K562 (cell line): ENCODE measurements around the gene NOS1. TPM values are rescaled to one million over a fixed set of nuclear protein-coding genes. Genes with fewer than 3 reads are reported as not detected.

Source experiments
- ATAC-seq: fragments of 200-7000 bp; cut with Tn5 transposase; 3 replicates; pipeline ENCODE4 v1.9.1; 2020; ENCODE audit warnings: moderate library complexity
- BruUV-seq: library from RNA; stranded (reverse); fragments of 400-500 nt; replicated peaks from 2 replicates; lab custom pipeline; 2021; lab: Mats Ljungman, UMichigan
- CTCF ChIA-PET: fragments of 300-600 bp; formaldehyde crosslinking; extraction: SDS; loops from one replicate; lab custom pipeline; 2021; ENCODE audit warnings: low intra/inter-chr PET ratio; lab: Yijun Ruan, JAX
- POLR2A ChIA-PET: fragments of 300-600, 350-650 bp; sonication (Branson Sonifier 250); formaldehyde crosslinking; extraction: SDS; loops from one replicate; lab custom pipeline; 2021; ENCODE audit warnings: antibody characterized with exemption, inconsistent platforms; lab: Yijun Ruan, JAX
- DNase-seq, 4 experiments: peaks; one replicate each; pipeline versions ENCODE4 v3.0.0 to v3.0.0-alpha.2; 2011 to 2018; ENCODE audit warnings: low spot score in 3 of 4, mixed read lengths in 3 of 4; ENCODE audit errors: extremely low read depth in 1 of 4
- FAIRE-seq: peaks from 2 replicates; lab custom pipeline; 2011; peaks lifted over from hg19 to GRCh38; lab: Jason Lieb, UNC
- H2AFZ ChIP-seq: 2 replicates; pipeline ENCODE4 v1.6.0; 2011; ENCODE audit warnings: low read depth, low read length, control low read depth, inconsistent platforms
- H3K27ac ChIP-seq: fragments of 200-600 bp; 3 replicates; pipeline ENCODE4 v1.8.0; 2011; ENCODE audit warnings: low read depth, mild to moderate bottlenecking, control low read depth, inconsistent platforms, low read length, moderate library complexity, mixed read lengths; ENCODE audit errors: extremely low read depth
- H3K27me3 ChIP-seq, 2 experiments: fragments of 300-600 bp in 1 of 2; 2 replicates in 1 of 2; 3 replicates in 1 of 2; pipeline versions ENCODE4 v1.6.0 to v1.8.0; 2011; ENCODE audit warnings: inconsistent platforms in 2 of 2, low read length in 2 of 2, mild to moderate bottlenecking in 1 of 2, mixed read lengths in 1 of 2, moderate library complexity in 1 of 2; ENCODE audit not compliant: control insufficient read depth in 2 of 2, insufficient read depth in 2 of 2
- H3K36me3 ChIP-seq: fragments of 300-600 bp; 3 replicates; pipeline ENCODE4 v1.8.0; 2011; ENCODE audit warnings: mild to moderate bottlenecking, low read length, inconsistent platforms; ENCODE audit not compliant: control insufficient read depth, insufficient read depth
- H3K4me1 ChIP-seq, 2 experiments: fragments of 200-600 bp in 1 of 2; replicated peaks in 1 of 2; 2 replicates in 1 of 2; 3 replicates in 1 of 2; pipeline versions ENCODE4 v1.5.1 to v1.8.0; 2011; ENCODE audit warnings: inconsistent platforms in 2 of 2, low read length in 2 of 2, mild to moderate bottlenecking in 1 of 2, mixed read lengths in 1 of 2, moderate library complexity in 1 of 2; ENCODE audit not compliant: control insufficient read depth in 2 of 2, insufficient read depth in 2 of 2
- H3K4me2 ChIP-seq: 2 replicates; pipeline ENCODE4 v1.6.1; 2011; ENCODE audit warnings: low read length, control low read depth, inconsistent platforms, mixed read lengths; ENCODE audit not compliant: insufficient read depth
- H3K4me3 ChIP-seq: fragments of 200-600 bp; sonication (generic), shearing (Covaris generic); 2 replicates; pipeline ENCODE4 v1.5.1; 2016; ENCODE audit warnings: control low read depth, inconsistent platforms
- H3K79me2 ChIP-seq: fragments of 200-600 bp; 3 replicates; pipeline ENCODE4 v1.8.0; 2011; ENCODE audit warnings: low read length, inconsistent platforms; ENCODE audit not compliant: control insufficient read depth, insufficient read depth
- H3K9ac ChIP-seq, 2 experiments: 2 replicates each; pipeline versions ENCODE4 v1.6.0 to v1.6.1; 2011; ENCODE audit warnings: low read depth in 2 of 2, low read length in 2 of 2, control low read depth in 1 of 2, inconsistent platforms in 1 of 2, mild to moderate bottlenecking in 1 of 2, mixed read lengths in 1 of 2; ENCODE audit not compliant: insufficient read depth in 1 of 2
- H3K9me1 ChIP-seq: one replicate; pipeline ENCODE4 v1.6.0; 2011; ENCODE audit warnings: inconsistent platforms, mild to moderate bottlenecking, low read length, moderate library complexity; ENCODE audit not compliant: control insufficient read depth, insufficient read depth
- H3K9me3 ChIP-seq: replicated peaks from 2 replicates; pipeline ENCODE4 v1.5.1; 2011; ENCODE audit warnings: low read depth, low read length, inconsistent platforms; ENCODE audit not compliant: control insufficient read depth, insufficient read depth
- H4K20me1 ChIP-seq: replicated peaks from 2 replicates; pipeline ENCODE4 v1.6.1; 2011; ENCODE audit warnings: low read length, inconsistent platforms, mixed read lengths; ENCODE audit not compliant: control insufficient read depth, insufficient read depth
- ARID2 ChIP-seq: fragments of 450-650 bp; IDR thresholded peaks from 2 replicates; pipeline ENCODE4 v1.6.1; 2017; ENCODE audit warnings: antibody characterized with exemption, mild to moderate bottlenecking
- ARID4B ChIP-seq: sonication (generic); formaldehyde crosslinking; IDR thresholded peaks from 2 replicates; pipeline ENCODE4 v1.8.0; 2022; ENCODE audit warnings: mild to moderate bottlenecking, missing genetic modification reagents
- CGGBP1 ChIP-seq: fragments of 250-450 bp; sonication (Bioruptor Pico); IDR thresholded peaks from 2 replicates; pipeline ENCODE4 v1.9.0; 2021; ENCODE audit warnings: mild to moderate bottlenecking
- ELF2 ChIP-seq: fragments of 250-450 bp; sonication (Bioruptor Pico); IDR thresholded peaks from 2 replicates; pipeline ENCODE4 v1.5.0; 2021; ENCODE audit warnings: mild to moderate bottlenecking
- HDAC1 ChIP-seq, 2 experiments: fragments of 450-650 bp; IDR thresholded peaks; 2 replicates each; pipeline ENCODE4 v1.6.1; 2016 to 2017; ENCODE audit warnings: inconsistent platforms in 1 of 2, mild to moderate bottlenecking in 1 of 2, moderate library complexity in 1 of 2
- HDGF ChIP-seq: fragments of 450-650 bp; IDR thresholded peaks from 2 replicates; pipeline ENCODE4 v1.6.1; 2016
- HMGXB4 ChIP-seq: sonication (generic); formaldehyde crosslinking; IDR thresholded peaks from 2 replicates; pipeline ENCODE4 v1.8.1; 2023; ENCODE audit warnings: mild to moderate bottlenecking, missing genetic modification reagents
- IRF2 ChIP-seq: sonication (generic); formaldehyde crosslinking; IDR thresholded peaks from 2 replicates; pipeline ENCODE4 v1.8.1; 2022; ENCODE audit warnings: mild to moderate bottlenecking, missing genetic modification reagents
- MEF2A ChIP-seq: IDR thresholded peaks from 2 replicates; pipeline ENCODE4 v1.6.1; 2011; ENCODE audit warnings: low read depth, mild to moderate bottlenecking, low read length, moderate library complexity; ENCODE audit not compliant: control insufficient read depth
- NCOA4 ChIP-seq: fragments of 450-650 bp; IDR thresholded peaks from 2 replicates; pipeline ENCODE4 v1.6.1; 2018; ENCODE audit warnings: mild to moderate bottlenecking; ENCODE audit not compliant: partially characterized antibody
- NFATC3 ChIP-seq: fragments of 450-650 bp; IDR thresholded peaks from 2 replicates; pipeline ENCODE4 v1.6.1; 2017; ENCODE audit warnings: mild to moderate bottlenecking
- ZNF280B ChIP-seq: fragments of 250-450 bp; sonication (Bioruptor Pico); IDR thresholded peaks from 2 replicates; pipeline ENCODE4 v1.5.1; 2021; ENCODE audit warnings: mild to moderate bottlenecking
- ZNF764 ChIP-seq: fragments of 250-450 bp; sonication (Bioruptor Pico); IDR thresholded peaks from 2 replicates; pipeline ENCODE4 v1.4.0; 2020; ENCODE audit warnings: low read depth, mild to moderate bottlenecking, moderate library complexity
- WGBS: fragments of 100-300 bp; shearing (Covaris generic); methylation state at CpG from one replicate; pipeline ENCODE4 v1.1.6; 2016; ENCODE audit warnings: low coverage, mixed read lengths; ENCODE audit not compliant: insufficient coverage; ENCODE audit errors: missing lambda C conversion rate; 5-methylcytosine and 5-hydroxymethylcytosine counted together
- in situ Hi-C: fragments of 300-500 bp; cut with MboI; formaldehyde crosslinking; loops from 4 replicates; pipeline ENCODE4 v1.15.0; 2018; ENCODE audit warnings: inconsistent platforms, mixed read lengths
- intact Hi-C: fragments of 100-400 bp; cut with micrococcal nuclease; formaldehyde crosslinking; loops from 2 replicates; pipeline ENCODE4 v1.14.2; 2022
- polyA plus RNA-seq, 8 experiments: library from polyadenylated mRNA; depleted of rRNA in 4 of 8; stranded (reverse) in 5 of 8; unstranded in 3 of 8; fragments of >200 nt; fragmentation: Nextera tagmentation in 2 of 8; fragmentation: Illumina TruSeq in 1 of 8; extraction: Ambion mirVana in 2 of 8; extraction: Trizol in 1 of 8; gene quantifications; 2 replicates each; pipeline versions ENCODE4 v1.2.1 to v1.2.3, GENCODE V29; 2011 to 2014; ENCODE audit warnings: inconsistent platforms in 1 of 8, missing spikeins in 1 of 8
- total RNA-seq, 7 experiments: library from RNA; depleted of rRNA in 6 of 7; stranded (reverse); fragments of >200 nt in 6 of 7; fragmentation: Illumina TruSeq in 2 of 7; extraction: Trizol in 2 of 7; gene quantifications; 2 replicates each; pipeline versions ENCODE4 v1.2.1 to v1.2.3, GENCODE V29; 2011 to 2021; ENCODE audit warnings: low replicate concordance in 1 of 7
- TF ChIP-seq, protein P1 (sequence below): fragments of 450-650 bp; IDR thresholded peaks from 2 replicates; pipeline ENCODE4 v1.6.1; 2018; ENCODE audit warnings: mild to moderate bottlenecking, low read depth; ENCODE audit not compliant: partially characterized antibody

The NOS1 gene
- total and polyA plus RNA-seq, 9 of the 15 experiments (the other 6 are each of a cell fraction or from before 2014, with no cell fraction given): not detected

- Histone ChIP-seq H2AFZ (no peak overlapping the region), H3K4me1 (no peaks in the 10 kb centered on the region), H3K36me3 (no peaks in the 10 kb centered on the region), H3K4me3 (no peak overlapping the region), H4K20me1 (no peaks in the 10 kb centered on the region), H3K9ac (no peak overlapping the region), H3K9me3 (no peaks in the 10 kb centered on the region), H3K9me1 (no peaks in the 10 kb centered on the region), H3K27me3 (peaks cover 0 to 3% of the 10 kb centered on the region in 2 experiments; a peak in 1 of 5 replicates), H3K4me2 (no peak overlapping the region), H3K27ac (no peak overlapping the region), H3K79me2 (no peaks in the 10 kb centered on the region)
- intact Hi-C loops (no loop called here), in situ Hi-C loops (no loop called here)
- ATAC-seq: no peak
- CTCF ChIA-PET: interaction anchor here (0.6 kb wide), 1 partner anchor 21 kb away, joined by 5 read pairs; no protein-coding TSS in a partner anchor
- POLR2A ChIA-PET: interaction anchor here (0.9 kb wide), 1 partner anchor 10 kb away, joined by 4 read pairs; no protein-coding TSS in a partner anchor
- BruUV-seq: no TSS peak
- DNase-seq: no peak
- no peak for FAIRE-seq
- whole genome bisulfite sequencing: 2% methylated on average over 7 of the region's 7 CpGs
- TF ChIP-seq HDAC1 (IDR thresholded peaks at IDR 0.05) (no peak), ELF2 (CRISPR knock-in tag) (no peak), ZNF764 (CRISPR knock-in tag) (no peak), CGGBP1 (CRISPR knock-in tag) (no peak), ARID4B (CRISPR knock-in tag) (no peak), HMGXB4 (CRISPR knock-in tag) (no peak), HDGF (no peak), NCOA4 (no peak), ARID2 (no peak), IRF2 (CRISPR knock-in tag) (no peak), ZNF280B (no peak), MEF2A (no peak), NFATC3 (no peak)
- TF ChIP-seq, protein P1, sequence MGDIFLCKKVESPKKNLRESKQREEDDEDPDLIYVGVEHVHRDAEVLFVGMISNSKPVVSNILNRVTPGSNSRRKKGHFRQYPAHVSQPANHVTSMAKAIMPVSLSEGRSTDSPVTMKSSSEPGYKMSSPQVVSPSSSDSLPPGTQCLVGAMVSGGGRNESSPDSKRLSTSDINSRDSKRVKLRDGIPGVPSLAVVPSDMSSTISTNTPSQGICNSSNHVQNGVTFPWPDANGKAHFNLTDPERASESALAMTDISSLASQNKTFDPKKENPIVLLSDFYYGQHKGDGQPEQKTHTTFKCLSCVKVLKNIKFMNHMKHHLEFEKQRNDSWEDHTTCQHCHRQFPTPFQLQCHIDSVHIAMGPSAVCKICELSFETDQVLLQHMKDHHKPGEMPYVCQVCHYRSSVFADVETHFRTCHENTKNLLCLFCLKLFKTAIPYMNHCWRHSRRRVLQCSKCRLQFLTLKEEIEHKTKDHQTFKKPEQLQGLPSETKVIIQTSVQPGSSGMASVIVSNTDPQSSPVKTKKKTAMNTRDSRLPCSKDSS: no peak
These were observed 32.2 kb upstream of the NOS1 start for GRCh38 chr12:117393656-117394055.
